IMR-90 (cell line): ENCODE measurements around the gene ACBD7. TPM values are rescaled to one million over a fixed set of nuclear protein-coding genes. Genes with fewer than 3 reads are reported as not detected.
A peak's percentile ranks its signal among the peaks of the same experiment; 100 is the strongest.

Experiments used
- ATAC-seq: fragments of 200-7000 bp; cut with Tn5 transposase; 2 replicates; pipeline ENCODE4 v1.9.1; 2020; ENCODE audit warnings: low read depth, mild to moderate bottlenecking, moderate library complexity
- BruUV-seq: library from RNA; stranded (reverse); fragments of 400-500 nt; replicated peaks from 2 replicates; lab custom pipeline; 2021; lab: Mats Ljungman, UMichigan
- CTCF ChIA-PET: fragments of 300-600 bp; formaldehyde crosslinking; extraction: SDS; loops from one replicate; lab custom pipeline; 2021; ENCODE audit warnings: antibody characterized with exemption; lab: Yijun Ruan, JAX
- POLR2A ChIA-PET: fragments of 300-600 bp; sonication (Branson Sonifier 250); formaldehyde crosslinking; loops from one replicate; lab custom pipeline; 2022; ENCODE audit warnings: antibody characterized with exemption; ENCODE audit not compliant: unreplicated experiment; lab: Charles Lee
- DNase-seq: peaks from one replicate; pipeline ENCODE4 v3.0.0; 2013
- H2AFZ ChIP-seq: replicated peaks from 2 replicates; pipeline ENCODE3; 2013; ENCODE audit warnings: low read length, mild to moderate bottlenecking; ENCODE audit not compliant: poor library complexity
- H2AK5ac ChIP-seq: 2 replicates; pipeline ENCODE4 v1.6.1; 2013; ENCODE audit warnings: low read depth, low read length, inconsistent platforms
- H2AK9ac ChIP-seq: replicated peaks from 2 replicates; pipeline ENCODE3; 2013; ENCODE audit warnings: mild to moderate bottlenecking, low read depth, low read length, moderate library complexity; ENCODE audit not compliant: poor library complexity
- H2BK120ac ChIP-seq: 2 replicates; pipeline ENCODE4 v1.6.1; 2013; ENCODE audit warnings: low read depth, low read length, inconsistent platforms
- H2BK15ac ChIP-seq: 3 replicates; pipeline ENCODE4 v1.6.1; 2013; ENCODE audit warnings: low read depth, low read length, inconsistent platforms
- H2BK20ac ChIP-seq: 2 replicates; pipeline ENCODE4 v1.6.1; 2013; ENCODE audit warnings: low read depth, mild to moderate bottlenecking, inconsistent platforms, low read length, moderate library complexity
- H2BK5ac ChIP-seq: 2 replicates; pipeline ENCODE4 v1.6.1; 2013; ENCODE audit warnings: mild to moderate bottlenecking, low read depth, low read length, inconsistent platforms; ENCODE audit not compliant: poor library complexity, severe bottlenecking
- H3K14ac ChIP-seq: replicated peaks from 2 replicates; pipeline ENCODE4 v1.6.1; 2013; ENCODE audit warnings: low read depth, low read length, inconsistent platforms
- H3K18ac ChIP-seq: 2 replicates; pipeline ENCODE4 v1.6.1; 2013; ENCODE audit warnings: low read depth, low read length, control low read depth
- H3K23ac ChIP-seq: 2 replicates; pipeline ENCODE4 v1.6.1; 2013; ENCODE audit warnings: low read depth, low read length, inconsistent platforms
- H3K27ac ChIP-seq: 2 replicates; pipeline ENCODE4 v1.5.1; 2013; ENCODE audit warnings: mild to moderate bottlenecking, control low read depth, low read length; ENCODE audit not compliant: insufficient read depth
- H3K27me3 ChIP-seq: 2 replicates; pipeline ENCODE4 v1.6.1; 2013; ENCODE audit warnings: low read length; ENCODE audit not compliant: control insufficient read depth, insufficient read depth
- H3K36me3 ChIP-seq: 2 replicates; pipeline ENCODE4 v1.6.1; 2013; ENCODE audit warnings: low read length, mixed read lengths; ENCODE audit not compliant: control insufficient read depth, insufficient read depth
- H3K4ac ChIP-seq: 2 replicates; pipeline ENCODE4 v1.6.1; 2013; ENCODE audit warnings: low read depth, low read length, inconsistent platforms
- H3K4me1 ChIP-seq: 2 replicates; pipeline ENCODE4 v1.6.1; 2013; ENCODE audit warnings: low read length, mixed read lengths; ENCODE audit not compliant: control insufficient read depth, insufficient read depth
- H3K4me2 ChIP-seq: 2 replicates; pipeline ENCODE4 v1.6.1; 2013; ENCODE audit warnings: low read depth, mild to moderate bottlenecking, control low read depth, low read length, moderate library complexity
- H3K4me3 ChIP-seq: 2 replicates; pipeline ENCODE4 v1.5.1; 2013; ENCODE audit warnings: low read depth, mild to moderate bottlenecking, control low read depth, low read length, moderate library complexity; ENCODE audit not compliant: insufficient read depth
- H3K56ac ChIP-seq: 2 replicates; pipeline ENCODE4 v1.6.1; 2013; ENCODE audit warnings: low read length, inconsistent platforms; ENCODE audit not compliant: insufficient read depth; ENCODE audit errors: extremely low read depth
- H3K79me1 ChIP-seq, 2 experiments: 2 replicates each; pipeline ENCODE4 v1.6.1; 2013; ENCODE audit warnings: low read length in 2 of 2, inconsistent platforms in 1 of 2, low read depth in 1 of 2
- H3K9ac ChIP-seq: 2 replicates; pipeline ENCODE4 v1.6.1; 2013; ENCODE audit warnings: low read depth, low read length, control low read depth
- H3K9me1 ChIP-seq: 2 replicates; pipeline ENCODE4 v1.6.1; 2013; ENCODE audit warnings: low read length, inconsistent platforms; ENCODE audit not compliant: insufficient read depth
- H3K9me3 ChIP-seq: 2 replicates; pipeline ENCODE4 v1.6.1; 2013; ENCODE audit warnings: low read length; ENCODE audit not compliant: control insufficient read depth, insufficient read depth
- H4K20me1 ChIP-seq: 2 replicates; pipeline ENCODE4 v1.6.1; 2013; ENCODE audit warnings: low read length, inconsistent platforms; ENCODE audit not compliant: insufficient read depth
- H4K5ac ChIP-seq: 2 replicates; pipeline ENCODE4 v1.6.1; 2013; ENCODE audit warnings: mild to moderate bottlenecking, low read depth, low read length, control low read depth
- H4K8ac ChIP-seq, 2 experiments: 2 replicates each; pipeline ENCODE4 v1.6.1; 2013; ENCODE audit warnings: low read depth in 2 of 2, low read length in 2 of 2, control low read depth in 1 of 2, inconsistent platforms in 1 of 2
- H4K91ac ChIP-seq: 2 replicates; pipeline ENCODE4 v1.6.1; 2013; ENCODE audit warnings: low read depth, low read length, inconsistent platforms; ENCODE audit not compliant: insufficient read depth
- RCOR1 ChIP-seq: IDR thresholded peaks from 2 replicates; pipeline ENCODE4 v1.6.1; 2012; ENCODE audit warnings: mild to moderate bottlenecking, low read length, improper control_type of control experiment; ENCODE audit not compliant: insufficient replicate concordance
- WGBS, 2 experiments: methylation state at CpG; one replicate each; pipeline versions ENCODE4 v1.1.5 to v1.1.7; 2013; ENCODE audit warnings: missing lambda C conversion rate in 2 of 2; ENCODE audit not compliant: insufficient read length in 1 of 2; ENCODE audit errors: extremely low coverage in 2 of 2; 5-methylcytosine and 5-hydroxymethylcytosine counted together
- dilution Hi-C: fragments of 300-500 bp; cut with HindIII; formaldehyde crosslinking; loops from one replicate; pipeline ENCODE4 v1.14.3; 2018; ENCODE audit warnings: low sequenced_read_pairs; ENCODE audit not compliant: unreplicated experiment
- in situ Hi-C: fragments of 300-500 bp; cut with MboI; formaldehyde crosslinking; loops from 3 replicates; pipeline ENCODE4 v1.14.3; 2019; ENCODE audit warnings: low sequenced_read_pairs, inconsistent platforms, mixed read lengths
- intact Hi-C: fragments of 100-400 bp; cut with micrococcal nuclease; formaldehyde crosslinking; loops from 2 replicates; pipeline ENCODE4 v1.10.0; 2022
- polyA plus RNA-seq, 3 experiments: library from polyadenylated mRNA; depleted of rRNA; stranded (reverse); fragments of >200 nt; gene quantifications; 2 replicates each; pipeline ENCODE4 v1.2.3, GENCODE V29; 2012; ENCODE audit warnings: low replicate concordance in 1 of 3
- total RNA-seq: library from RNA; depleted of rRNA; stranded (reverse); fragments of >200 nt; gene quantifications from 2 replicates; pipeline ENCODE4 v1.2.3, GENCODE V29; 2012

Gene ACBD7
- total and polyA plus RNA-seq, 2 of the 4 experiments (the other 2 are of a cell fraction), result 0.29 to 0.54 TPM

GRCh38 chr10:15037691-15038090, 50.9 kb downstream of the ACBD7 start:
- WGBS, 2 experiments, result no CpG with 5 or more reads among the region's 4 CpGs
- H3K27me3 ChIP-seq, result peaks cover 7% of the 10 kb centered on the region

More at GRCh38 chr10:15037691-15038090, 50.9 kb downstream of the ACBD7 start:
- peak overlapping the region; percentile 21 for H2AFZ ChIP-seq
- POLR2A ChIA-PET, result interaction anchor here (0.8 kb wide), 1 partner anchor 242 kb away, joined by 3 read pairs; no protein-coding TSS in a partner anchor
- no peak overlapping the region for H4K8ac ChIP-seq
- ATAC-seq (no peak), DNase-seq (no peak)
- H3K36me3 ChIP-seq, result no peaks in the 10 kb centered on the region
- no peak overlapping the region for H3K4me3 ChIP-seq
- no TSS peak for BruUV-seq
- H3K9ac ChIP-seq, result no peak overlapping the region
- H4K91ac ChIP-seq, result no peak overlapping the region
- peaks cover 8% of the 10 kb centered on the region; the same call in 1 of the 2 replicates for H3K4me1 ChIP-seq
- no peak overlapping the region for H3K23ac ChIP-seq
- CTCF ChIA-PET, result interaction anchor here (0.6 kb wide), 1 partner anchor 75 kb away, joined by 4 read pairs; no protein-coding TSS in a partner anchor
- H2AK9ac ChIP-seq, result no peak overlapping the region
- H3K9me3 ChIP-seq, result no peaks in the 10 kb centered on the region
- H3K4me2 ChIP-seq, result no peak overlapping the region
- H3K18ac ChIP-seq, result no peak overlapping the region
- no peak overlapping the region for H2BK20ac ChIP-seq
- no peak overlapping the region for H3K14ac ChIP-seq
- no peak for TF ChIP-seq RCOR1
- dilution Hi-C loops (no loop called here), in situ Hi-C loops (no loop called here), intact Hi-C loops (no loop called here)
- H4K20me1 ChIP-seq, result no peaks in the 10 kb centered on the region
- no peaks in the 10 kb centered on the region for H3K79me1 ChIP-seq
- no peak overlapping the region for H3K27ac ChIP-seq
- H2BK5ac ChIP-seq, result no peak overlapping the region
- no peak overlapping the region for H3K56ac ChIP-seq
- H4K5ac ChIP-seq, result no peak overlapping the region
- no peak overlapping the region for H2AK5ac ChIP-seq
- no peak overlapping the region for H3K4ac ChIP-seq
- no peak overlapping the region for H2BK120ac ChIP-seq
- H3K9me1 ChIP-seq, result 0 out of 2 replicates have a peak, but pooled peaks cover 9% of the 10 kb centered on the region
- no peak overlapping the region for H2BK15ac ChIP-seq
